NK-92 (cell line): ENCODE measurements around the gene CEP83.
A peak's percentile ranks its signal among the peaks of the same experiment; 100 is the strongest.

ENCODE experiments used
- DNase-seq: peaks from one replicate; lab custom pipeline; 2025; ENCODE audit not compliant: unreplicated experiment; lab: John Stamatoyannopoulos, UW

CEP83 gene

GRCh38 chr12:94273272-94273671 is 186.4 kb downstream of the CEP83 start:
- no peak for DNase-seq

- DNase-seq = no peak
Observed at GRCh38 chr12:94272280-94272679, 187.4 kb downstream of the CEP83 start.

- no peak for DNase-seq
Observed at GRCh38 chr12:94271351-94271750, 188.3 kb downstream of the CEP83 start.

DNA sequence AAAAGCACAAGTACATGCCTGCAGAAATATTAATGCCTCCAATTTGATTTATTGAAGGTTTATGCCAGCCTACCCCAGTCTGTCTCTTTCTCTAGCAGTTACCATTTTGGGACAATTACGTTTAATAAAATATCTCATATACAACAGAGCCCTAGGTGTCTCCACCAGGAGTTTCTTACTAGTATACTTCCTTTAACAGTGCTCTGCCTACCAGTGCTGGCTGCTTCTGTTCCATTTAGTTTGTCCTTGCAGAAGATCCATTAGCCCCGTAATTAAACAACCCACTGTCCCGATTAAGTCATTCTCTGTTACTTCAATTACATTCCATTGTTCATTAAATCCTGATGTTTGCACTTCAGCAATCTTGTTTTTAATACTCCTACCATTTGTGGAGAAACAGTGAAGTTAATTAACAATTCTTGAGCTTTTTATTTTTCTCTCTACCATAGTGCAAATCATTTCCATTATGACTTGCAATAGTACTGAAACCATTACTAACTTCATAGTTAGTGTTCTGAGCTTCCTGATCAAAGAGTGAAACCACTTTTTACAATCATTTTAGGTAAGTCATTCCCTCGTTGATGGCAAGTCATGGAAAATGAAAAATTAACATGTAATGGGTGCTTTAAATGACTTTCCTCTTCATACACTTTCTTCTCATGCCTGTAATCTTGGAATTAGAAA is 190.2 kb downstream of the CEP83 start:
- DNase-seq = no peak

DNA sequence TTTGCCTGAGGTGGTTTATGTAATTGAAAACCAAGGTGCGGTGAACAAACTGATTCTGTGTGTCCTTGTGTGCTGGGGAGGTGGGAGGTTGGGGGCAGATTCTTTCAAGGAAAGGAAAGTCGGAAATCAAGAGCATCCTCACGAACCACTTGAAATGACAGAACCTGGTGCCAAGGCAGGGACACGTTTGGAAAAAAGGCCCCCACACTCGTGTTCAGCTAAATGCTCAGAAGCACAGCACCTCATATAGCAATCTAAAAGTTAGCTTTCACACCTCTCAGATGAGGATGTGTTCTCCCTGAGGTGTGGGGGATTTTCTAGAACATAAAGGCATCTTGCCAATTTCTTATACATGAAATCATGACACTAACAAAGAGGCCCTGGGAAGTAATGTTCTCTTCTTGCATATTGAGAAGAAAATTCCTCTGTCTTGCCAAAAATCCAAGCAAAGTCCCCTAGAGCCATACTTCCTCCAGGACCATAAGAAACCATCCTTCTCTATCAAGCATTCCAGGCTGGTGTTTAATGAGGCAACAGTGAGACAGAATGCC is 191.7 kb downstream of the CEP83 start:
- no peak for DNase-seq

DNA sequence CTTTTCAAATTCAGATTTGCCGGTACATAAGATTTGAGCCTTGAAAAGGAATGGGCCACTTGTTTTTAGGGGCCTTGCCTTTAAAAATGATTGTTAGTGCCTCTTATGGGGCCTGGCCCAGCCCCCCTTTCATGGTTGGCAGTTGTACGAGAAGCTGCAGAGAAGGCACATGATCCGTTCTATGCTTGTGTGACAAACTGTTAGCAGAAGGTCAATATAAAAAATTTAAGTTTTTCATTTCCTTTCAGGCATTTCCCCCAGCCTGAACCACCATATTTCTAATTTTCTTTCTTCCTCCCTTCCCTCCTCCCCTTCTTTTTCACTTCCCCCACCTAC is 192.2 kb downstream of the CEP83 start:
- DNase-seq = no peak

- no peak for DNase-seq
Observed at GRCh38 chr12:94266796-94267536, 192.7 kb downstream of the CEP83 start.

DNA sequence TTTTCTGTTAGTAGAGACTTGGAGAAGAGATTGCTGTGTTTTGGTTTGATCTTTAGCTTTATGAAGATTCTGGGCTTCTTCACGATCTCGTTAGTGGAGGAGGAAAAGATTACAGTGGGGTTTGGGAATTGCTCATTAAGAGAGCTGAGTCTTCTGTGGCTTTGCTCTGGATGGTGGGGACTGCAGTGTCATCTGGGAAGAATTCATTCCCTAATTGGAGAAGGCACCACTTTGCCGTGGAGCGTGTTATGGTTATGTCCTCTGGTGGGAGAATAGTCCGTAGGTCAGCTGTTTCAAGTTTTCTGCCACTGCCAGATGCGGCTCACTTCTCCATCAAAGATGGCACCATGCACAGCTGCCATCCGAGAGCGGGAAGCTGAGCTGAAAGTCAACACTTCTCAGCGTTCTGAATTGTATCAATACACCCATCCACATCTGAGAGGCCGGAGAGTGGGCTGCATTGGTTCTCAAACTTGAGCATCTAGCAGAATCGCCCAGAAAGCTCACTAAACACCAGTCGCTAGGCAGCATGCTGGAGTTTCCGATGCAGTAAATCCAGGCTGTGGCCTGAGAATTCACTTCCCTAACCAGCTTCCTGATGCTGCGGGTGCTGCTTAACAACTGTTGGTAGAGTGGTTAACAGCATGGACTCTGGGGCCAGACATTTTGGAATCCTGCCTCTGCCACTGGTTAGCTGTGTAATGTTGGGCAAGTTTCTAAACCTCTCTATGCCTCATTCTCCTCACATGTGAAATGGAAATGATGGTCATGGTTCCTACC is 193.5 kb downstream of the CEP83 start:
- DNase-seq = no peak

- no peak for DNase-seq
Observed at GRCh38 chr12:94265539-94265938, 194.1 kb downstream of the CEP83 start.

- DNase-seq = no peak
Observed at GRCh38 chr12:94264736-94265485, 194.8 kb downstream of the CEP83 start.

GRCh38 chr12:94263905-94264561 is 195.6 kb downstream of the CEP83 start:
- DNase-seq = no peak

DNA sequence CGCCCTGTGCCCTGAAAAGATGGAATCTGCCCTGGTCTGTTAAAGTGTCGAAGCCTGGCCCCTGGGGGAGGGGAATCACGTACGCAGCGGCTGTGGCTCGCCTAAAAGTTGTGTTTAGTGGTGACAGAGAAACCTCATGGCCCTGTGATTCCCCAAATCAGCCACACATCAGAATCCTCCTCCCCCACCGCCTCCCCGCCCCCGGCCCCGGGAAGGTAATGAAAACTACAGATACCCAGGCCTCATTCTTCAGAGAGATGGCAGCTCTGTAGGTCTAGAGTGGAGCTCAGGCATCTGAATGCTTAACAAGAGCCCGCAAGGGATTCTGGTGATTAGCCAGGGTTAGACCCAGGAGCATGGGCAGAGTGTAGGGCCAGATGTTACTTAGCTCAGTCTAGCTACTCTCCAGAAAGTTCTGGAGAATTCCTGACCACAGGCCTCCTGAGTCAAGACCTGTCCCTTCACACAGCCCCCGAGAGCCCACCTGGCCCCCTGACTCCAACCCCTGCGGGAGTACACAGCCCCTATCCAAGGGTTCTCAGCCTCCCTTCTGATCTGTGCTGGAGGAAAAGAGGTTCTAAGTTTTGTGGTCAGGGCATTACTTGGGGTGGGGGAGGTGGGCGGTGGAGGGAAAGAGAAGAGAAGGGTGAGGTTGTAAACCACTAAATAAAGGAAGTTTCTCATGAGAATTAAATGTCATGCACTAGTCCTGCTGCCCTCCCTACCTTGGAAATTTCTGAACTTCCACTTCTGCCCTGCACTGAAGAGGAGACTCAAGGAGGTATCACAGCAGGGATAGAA is 196.5 kb downstream of the CEP83 start:
- no peak for DNase-seq

DNA sequence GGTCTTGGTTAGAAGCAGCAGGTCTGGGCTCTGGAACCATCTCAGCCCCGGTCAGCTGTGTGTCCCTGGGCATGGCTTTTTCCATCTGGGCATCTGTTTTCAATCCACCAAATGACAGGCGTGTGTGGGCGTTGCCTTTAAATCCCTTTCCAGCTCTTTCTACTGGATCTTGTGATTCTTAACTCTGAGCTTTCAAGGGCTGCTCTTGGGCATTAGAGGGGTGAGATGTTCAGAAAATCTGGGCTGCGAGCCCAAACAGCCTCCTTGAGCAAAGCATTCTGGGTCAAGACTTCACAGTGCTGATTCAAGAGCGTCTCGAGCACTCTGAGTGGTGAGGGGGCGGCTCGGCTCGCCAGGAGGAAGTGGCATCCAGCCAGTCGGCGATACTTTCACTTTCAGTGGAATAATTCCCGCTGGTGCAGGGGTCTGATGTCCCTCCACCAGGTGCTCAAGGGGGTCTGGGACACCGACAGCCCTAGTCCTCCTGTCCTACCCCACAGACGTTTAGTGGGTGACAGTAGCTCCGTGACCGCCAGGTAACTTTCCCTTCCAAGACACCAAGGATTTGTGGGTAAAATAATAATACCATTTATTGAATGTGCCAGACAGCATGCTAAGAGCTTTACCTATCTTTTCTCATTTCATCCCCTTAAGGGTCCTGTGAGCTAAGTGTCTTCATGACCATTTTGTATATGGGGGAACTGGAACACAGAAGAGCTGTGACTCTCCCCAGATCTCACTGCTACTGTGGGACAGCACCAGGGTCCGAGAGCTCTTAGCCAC is 197.2 kb downstream of the CEP83 start:
- peak; percentile 2 for DNase-seq

GRCh38 chr12:94261786-94262185 is 197.9 kb downstream of the CEP83 start:
- no peak for DNase-seq

DNA sequence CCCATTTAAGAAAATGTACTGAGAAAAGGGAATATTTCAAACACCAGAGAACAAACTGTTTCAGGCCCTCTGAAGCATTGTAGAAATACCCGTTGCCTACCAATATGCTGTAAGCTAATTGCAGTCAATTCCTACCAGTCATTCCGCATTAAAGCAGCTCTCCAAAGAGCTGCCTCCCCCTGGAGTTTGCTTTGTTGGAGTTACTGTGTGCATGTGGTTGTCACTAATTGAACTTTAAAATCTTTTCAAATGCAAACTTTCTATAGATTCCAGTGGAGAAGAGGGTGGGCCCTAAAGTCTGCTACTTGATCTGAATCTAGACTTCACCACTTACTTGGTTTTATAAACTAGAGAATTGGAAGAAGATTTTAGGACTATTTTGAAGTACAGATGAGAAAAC is 198.5 kb downstream of the CEP83 start:
- DNase-seq = no peak

GRCh38 chr12:94260717-94261116 is 198.9 kb downstream of the CEP83 start:
- no peak for DNase-seq

DNA sequence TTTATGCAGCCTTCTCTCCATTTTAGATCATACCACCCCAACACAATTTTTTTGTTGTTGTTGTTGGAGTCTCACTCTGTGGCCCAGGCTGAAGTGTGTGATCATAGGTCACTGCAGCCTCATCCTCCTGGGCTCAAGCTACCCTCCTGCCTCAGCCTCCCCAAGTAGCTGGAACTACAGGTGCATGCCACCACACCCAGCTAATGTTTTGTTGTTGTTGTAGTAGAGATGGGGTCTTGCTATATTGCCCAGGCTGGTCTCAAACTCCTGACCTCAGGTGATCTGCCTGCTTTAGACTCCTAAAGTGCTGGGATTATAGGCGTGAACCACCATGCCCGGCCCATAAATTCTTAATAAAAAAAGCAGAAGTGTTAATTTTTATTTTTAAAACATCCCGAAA is 199.7 kb downstream of the CEP83 start:
- no peak for DNase-seq

DNA sequence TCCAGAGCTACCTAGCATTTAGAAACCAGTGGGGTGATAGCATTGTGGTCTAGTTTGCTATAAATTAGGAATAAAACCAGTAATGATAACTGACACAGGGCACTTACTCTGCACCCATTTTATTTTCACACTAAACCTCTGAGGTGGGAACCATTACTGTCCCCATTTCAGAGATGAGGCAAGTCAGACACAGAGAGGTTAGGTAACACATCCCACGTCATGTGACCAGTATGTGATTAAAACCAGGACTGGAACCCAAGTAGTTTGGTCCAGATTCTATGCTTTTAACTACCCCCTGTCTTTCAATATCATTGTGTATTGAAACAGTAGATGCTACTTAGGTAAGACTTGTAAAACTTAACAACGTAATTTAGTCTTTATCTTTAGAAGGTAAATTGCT is 201.1 kb downstream of the CEP83 start:
- DNase-seq = no peak
